Right lobe of liver (tissue), 6 donors: ENCODE data around the gene ANKRD33B. TPM values are rescaled to one million over a fixed set of nuclear protein-coding genes. Genes with fewer than 3 reads are reported as not detected.
A peak's percentile ranks its signal among the peaks of the same experiment; 100 is the strongest.

Experiments used
- ATAC-seq, 4 donors: fragments of 200-7000 bp; cut with Tn5 transposase; one replicate each; pipeline ENCODE4 v1.9.1; 2020; ENCODE audit warnings: mild to moderate bottlenecking in 4 of 4, moderate library complexity in 4 of 4
- DNase-seq, 3 donors: peaks; one replicate each; pipeline ENCODE4 v3.0.0-alpha.2; 2020
- H3K27ac ChIP-seq, 3 donors: fragments of 200-600 bp; one replicate each; pipeline ENCODE4 v1.8.0; 2022
- H3K27me3 ChIP-seq, 2 donors: fragments of 200-600 bp; one replicate each; pipeline ENCODE4 v1.8.0; 2022
- H3K36me3 ChIP-seq, 4 donors: fragments of 200-600 bp; sonication (generic) in 1 of 4; one replicate each; pipeline versions ENCODE4 v1.5.1 to v1.8.0; 2017 to 2022; ENCODE audit warnings: control low read depth in 1 of 4
- H3K4me1 ChIP-seq, 4 donors: fragments of 200-600 bp; sonication (generic) in 1 of 4; one replicate each; pipeline versions ENCODE4 v1.5.1 to v1.8.0; 2017 to 2022; ENCODE audit warnings: control low read depth in 1 of 4
- H3K4me3 ChIP-seq, 3 donors: fragments of 200-600 bp; one replicate each; pipeline ENCODE4 v1.8.0; 2022
- H3K9me3 ChIP-seq, 4 donors: fragments of 200-600 bp; sonication (generic) in 1 of 4; one replicate each; pipeline versions ENCODE4 v1.5.1 to v1.8.0; 2017 to 2022; ENCODE audit warnings: control low read depth in 1 of 4
- POLR2A ChIP-seq: fragments of 450-650 bp; IDR thresholded peaks from one replicate; pipeline ENCODE4 v1.6.1; 2017; ENCODE audit warnings: antibody characterized with exemption, mild to moderate bottlenecking
- WGBS: methylation state at CpG from one replicate; pipeline ENCODE4 v1.1.6; 2018; ENCODE audit warnings: low coverage, low lambda C conversion rate; ENCODE audit not compliant: insufficient coverage; ENCODE audit errors: missing lambda C conversion rate; 5-methylcytosine and 5-hydroxymethylcytosine counted together
- intact Hi-C, 2 donors: fragments of 100-400 bp; cut with DNase I; formaldehyde crosslinking; loops; one replicate each; pipeline versions ENCODE4 v1.11.2 to v1.14.1; 2022
- total RNA-seq, 6 experiments: library from RNA; depleted of rRNA in 2 of 6; stranded (reverse); fragments of >200 nt in 2 of 6; fragmentation: NEBNext Ultra II Directional in 3 of 6; extraction: Animal tissue kit (Norgen Biotek cat#: 25700) in 3 of 6; gene quantifications; one replicate each; pipeline versions ENCODE4 v1.1.0 to v1.2.4, GENCODE V29; 2016 to 2023
- TF ChIP-seq, protein P1 (sequence below), 4 donors: fragments of 200-600 bp in 3 of 4; fragments of 450-650 bp in 1 of 4; IDR thresholded peaks; one replicate each; pipeline versions ENCODE4 v1.5.1 to v1.8.0; 2016 to 2022; ENCODE audit warnings: antibody characterized with exemption in 4 of 4, mild to moderate bottlenecking in 2 of 4
- donor health status: DM: no; HTN: yes; CAD: no.
- donor health status: DM: no; HTN: no; CAD: no.
- donor health status: DM: no; HTN: no; CAD: no.
- donor health status: DM: no; HTN: yes; CAD: no.
- donor health status: DM: no; HTN: yes; CAD: no.

Gene ANKRD33B
- total RNA-seq, 6 experiments from 2014 or later: 0.16 to 1.3 (median 0.29) TPM

DNA sequence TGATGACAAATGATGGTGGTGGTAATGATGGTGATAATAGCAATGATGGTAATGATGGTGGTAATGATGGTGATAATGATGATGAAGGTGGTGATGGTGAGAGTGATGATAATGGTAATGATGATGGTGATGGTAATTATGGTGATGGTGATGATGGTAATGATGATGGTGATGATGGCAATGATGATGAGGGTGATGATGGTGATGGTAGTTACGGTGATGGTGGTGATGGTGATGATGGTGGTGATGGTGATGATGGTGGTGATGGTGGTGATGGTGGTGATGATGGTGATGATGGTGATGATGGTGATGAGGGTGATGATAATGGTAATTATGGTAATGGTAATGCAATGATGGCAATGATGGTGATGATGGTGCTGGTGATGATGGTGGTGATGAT lies 106.1 kb downstream of the ANKRD33B start:
- ATAC-seq: no peak
- Histone ChIP-seq H3K4me1 (peaks cover 0 to 9% (median 4%) of the 10 kb centered on the region in 4 donors), H3K9me3 (no peaks in the 10 kb centered on the region), H3K27me3 (no peaks in the 10 kb centered on the region), H3K27ac (no peak overlapping the region), H3K36me3 (no peaks in the 10 kb centered on the region), H3K4me3 (no peak overlapping the region)
- WGBS: 83% methylated on average over 1 of the region's 1 CpG
- intact Hi-C loops: no loop called here
- no peak for TF ChIP-seq POLR2A
- no peak for DNase-seq

DNA sequence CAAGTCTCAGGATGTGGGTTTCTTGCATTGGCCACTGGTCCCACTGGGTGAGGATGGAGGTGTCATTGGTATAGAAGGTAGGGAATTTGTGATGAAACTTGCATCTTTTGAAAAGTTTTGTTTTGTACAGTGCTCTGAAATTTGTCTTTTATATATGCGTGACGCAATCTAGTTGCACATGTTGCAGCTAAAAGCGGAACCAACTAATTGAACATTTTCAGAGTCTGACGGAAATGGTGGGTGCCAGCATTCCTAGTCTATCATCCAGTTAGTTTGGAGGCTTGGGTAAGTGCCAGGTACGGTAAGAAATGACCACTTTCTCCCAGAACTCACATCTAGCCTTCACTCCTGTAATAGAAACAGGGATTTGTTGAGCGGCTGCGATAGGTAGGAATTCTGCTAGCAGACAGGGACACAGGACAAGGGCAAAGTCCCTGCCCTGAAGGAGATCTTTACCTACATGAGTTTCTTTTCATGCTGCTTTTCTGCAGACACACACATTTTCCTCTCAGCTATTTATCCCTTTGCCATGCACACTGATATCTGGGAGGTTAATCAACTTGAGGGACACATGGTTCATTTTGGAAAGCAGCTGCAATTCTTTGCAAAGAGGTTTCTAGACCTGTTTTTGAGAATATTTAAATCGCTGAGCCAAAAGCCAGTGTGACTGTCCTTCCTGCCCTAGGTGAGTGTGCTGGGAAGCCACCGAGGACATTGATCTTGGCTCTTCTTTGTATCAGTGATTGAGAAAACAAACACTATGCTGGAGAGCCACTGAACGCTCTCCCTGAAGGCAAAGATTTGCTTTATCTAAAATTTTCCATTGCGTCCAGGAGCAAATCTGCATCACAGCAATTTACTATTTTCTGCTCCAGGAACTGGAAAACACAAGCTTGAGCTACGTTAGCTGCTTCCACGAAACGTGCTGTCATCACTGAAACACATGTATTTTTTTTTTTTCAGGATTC lies 107.5 kb downstream of the ANKRD33B start:
- 29% methylated on average over 14 of the region's 14 CpGs for WGBS
- peaks cover 0 to 9% (median 4%) of the 10 kb centered on the region in 4 donors for H3K4me1 ChIP-seq
- DNase-seq: peak in 1 of 3 donors; percentile 70
- no peaks in the 10 kb centered on the region for H3K27me3 ChIP-seq
- intact Hi-C loops: no loop called here
- peak overlapping the region; percentile 77 to 91 (median 83) for H3K27ac ChIP-seq
- TF ChIP-seq POLR2A: peak; percentile 71
- TF ChIP-seq, protein P1, sequence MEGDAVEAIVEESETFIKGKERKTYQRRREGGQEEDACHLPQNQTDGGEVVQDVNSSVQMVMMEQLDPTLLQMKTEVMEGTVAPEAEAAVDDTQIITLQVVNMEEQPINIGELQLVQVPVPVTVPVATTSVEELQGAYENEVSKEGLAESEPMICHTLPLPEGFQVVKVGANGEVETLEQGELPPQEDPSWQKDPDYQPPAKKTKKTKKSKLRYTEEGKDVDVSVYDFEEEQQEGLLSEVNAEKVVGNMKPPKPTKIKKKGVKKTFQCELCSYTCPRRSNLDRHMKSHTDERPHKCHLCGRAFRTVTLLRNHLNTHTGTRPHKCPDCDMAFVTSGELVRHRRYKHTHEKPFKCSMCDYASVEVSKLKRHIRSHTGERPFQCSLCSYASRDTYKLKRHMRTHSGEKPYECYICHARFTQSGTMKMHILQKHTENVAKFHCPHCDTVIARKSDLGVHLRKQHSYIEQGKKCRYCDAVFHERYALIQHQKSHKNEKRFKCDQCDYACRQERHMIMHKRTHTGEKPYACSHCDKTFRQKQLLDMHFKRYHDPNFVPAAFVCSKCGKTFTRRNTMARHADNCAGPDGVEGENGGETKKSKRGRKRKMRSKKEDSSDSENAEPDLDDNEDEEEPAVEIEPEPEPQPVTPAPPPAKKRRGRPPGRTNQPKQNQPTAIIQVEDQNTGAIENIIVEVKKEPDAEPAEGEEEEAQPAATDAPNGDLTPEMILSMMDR (IDR thresholded peaks at IDR 0.05): no peak
- peak overlapping the region; percentile 0 to 25 (median 8) for H3K4me3 ChIP-seq
- no peaks in the 10 kb centered on the region for H3K36me3 ChIP-seq
- no peaks in the 10 kb centered on the region for H3K9me3 ChIP-seq
- peak; percentile 89 to 93 (median 91) for ATAC-seq

DNA sequence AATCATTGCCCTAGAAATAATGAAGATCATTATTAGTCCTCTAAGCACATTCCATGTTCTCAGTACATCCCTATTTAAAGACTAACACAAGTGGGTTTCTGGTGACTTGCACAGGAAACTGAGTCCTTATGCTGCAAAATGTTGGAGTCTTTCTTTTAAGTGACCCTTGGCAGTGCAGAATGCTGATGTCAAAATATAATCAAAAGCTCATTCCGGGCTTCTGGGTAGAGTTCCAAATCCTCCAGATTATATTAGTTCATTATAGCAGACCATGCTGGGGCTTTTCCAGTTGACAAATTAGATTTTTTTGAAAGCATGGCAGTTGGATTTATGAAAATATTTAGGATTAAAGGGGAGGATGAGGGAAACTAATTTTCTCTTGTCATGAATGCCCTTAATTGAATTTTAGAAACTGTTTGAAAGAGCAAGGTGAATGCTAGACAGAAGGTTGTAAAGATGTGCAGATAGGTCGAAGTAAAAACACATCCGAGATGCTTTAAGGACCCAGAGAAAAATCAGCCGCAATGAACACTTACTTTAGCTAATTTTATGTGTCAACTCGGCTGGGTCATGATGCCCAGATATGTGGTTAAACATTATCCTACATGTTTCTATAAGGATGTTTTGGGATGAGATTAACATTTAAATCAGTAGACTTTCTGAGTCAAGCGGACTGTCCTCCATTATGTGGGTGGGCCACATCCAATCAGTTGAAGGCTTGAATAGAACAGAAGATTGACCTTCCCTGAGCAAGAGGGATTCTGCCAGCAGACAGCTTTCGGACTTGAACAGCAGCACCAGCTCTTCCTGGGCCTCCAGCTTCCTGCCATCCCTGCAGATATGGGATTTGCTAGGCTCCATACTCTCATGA lies 108.5 kb downstream of the ANKRD33B start:
- 71% methylated on average over 5 of the region's 7 CpGs for WGBS
- intact Hi-C loops: no loop called here
- no peak for DNase-seq
- Histone ChIP-seq H3K4me1 (peaks cover 0 to 9% (median 4%) of the 10 kb centered on the region in 4 donors), H3K27me3 (no peaks in the 10 kb centered on the region), H3K36me3 (no peaks in the 10 kb centered on the region), H3K4me3 (no peak overlapping the region), H3K27ac (peak overlapping the region; percentile 77 to 91 (median 83)), H3K9me3 (no peaks in the 10 kb centered on the region)
- ATAC-seq: peak in 1 of 4 donors; percentile 16
- TF ChIP-seq, protein P1 (IDR thresholded peaks at IDR 0.05): no peak
- no peak for TF ChIP-seq POLR2A

DNA sequence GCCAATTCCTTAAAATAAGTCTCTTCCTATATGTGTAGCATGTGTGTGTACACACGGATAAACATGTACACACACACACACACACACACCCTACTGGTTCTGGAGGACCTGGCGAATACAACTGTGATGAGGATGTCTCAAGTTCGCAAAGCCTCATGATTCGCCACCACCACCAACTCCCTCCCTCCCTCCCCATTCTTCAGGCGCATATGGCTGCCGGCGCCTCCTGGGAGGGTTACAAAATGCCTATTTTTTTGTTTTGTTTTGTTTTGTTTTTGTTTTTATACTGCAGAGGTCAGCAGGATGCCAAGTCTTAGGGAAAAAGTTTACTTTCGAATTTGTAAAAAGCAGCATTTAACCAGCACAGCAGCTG lies 109.1 kb downstream of the ANKRD33B start:
- H3K4me3 ChIP-seq: no peak overlapping the region
- DNase-seq (no peak), ATAC-seq (no peak)
- no peaks in the 10 kb centered on the region for H3K9me3 ChIP-seq
- intact Hi-C loops: no loop called here
- no peaks in the 10 kb centered on the region for H3K27me3 ChIP-seq
- H3K4me1 ChIP-seq: peaks cover 0 to 9% (median 4%) of the 10 kb centered on the region in 4 donors
- 77% methylated on average over 7 of the region's 8 CpGs for WGBS
- H3K27ac ChIP-seq: no peak overlapping the region
- H3K36me3 ChIP-seq: no peaks in the 10 kb centered on the region
- TF ChIP-seq, protein P1 (IDR thresholded peaks at IDR 0.05): no peak
- no peak for TF ChIP-seq POLR2A
